Hepatocyte (in vitro differentiated cells): ENCODE measurements around the gene CIP2A. TPM values are rescaled to one million over a fixed set of nuclear protein-coding genes. Genes with fewer than 3 reads are reported as not detected.

Source experiments
- DNase-seq: peaks from one replicate; pipeline ENCODE4 v3.0.0-alpha.2; 2016; ENCODE audit warnings: low spot score
- H2AFZ ChIP-seq: fragments of 200-600 bp; sonication (generic); 2 replicates; pipeline ENCODE4 v1.6.0; 2016; ENCODE audit warnings: antibody characterized with exemption, mild to moderate bottlenecking
- H3K27ac ChIP-seq: fragments of 200-600 bp; sonication (generic); 2 replicates; pipeline ENCODE4 v1.5.1; 2016; ENCODE audit warnings: mild to moderate bottlenecking
- H3K27me3 ChIP-seq: fragments of 200-600 bp; sonication (generic); 2 replicates; pipeline ENCODE4 v1.6.1; 2016
- H3K36me3 ChIP-seq: fragments of 200-600 bp; sonication (generic); replicated peaks from 2 replicates; pipeline ENCODE4 v1.5.1; 2016; ENCODE audit warnings: low read depth; ENCODE audit not compliant: insufficient read depth
- H3K4me1 ChIP-seq: fragments of 200-600 bp; sonication (generic); 2 replicates; pipeline ENCODE4 v1.5.1; 2016; ENCODE audit warnings: mild to moderate bottlenecking, moderate library complexity; ENCODE audit not compliant: insufficient read depth
- H3K4me2 ChIP-seq: fragments of 200-600 bp; sonication (generic); 2 replicates; pipeline ENCODE4 v1.6.0; 2016
- H3K4me3 ChIP-seq: fragments of 200-600 bp; sonication (generic); 2 replicates; pipeline ENCODE4 v1.5.1; 2016; ENCODE audit warnings: mild to moderate bottlenecking
- H3K79me2 ChIP-seq: fragments of 200-600 bp; sonication (generic); 2 replicates; pipeline ENCODE4 v1.6.0; 2017; ENCODE audit warnings: mild to moderate bottlenecking
- H3K9me2 ChIP-seq: fragments of 200-600 bp; sonication (generic); replicated peaks from 2 replicates; pipeline ENCODE4 v1.6.0; 2017; ENCODE audit warnings: mild to moderate bottlenecking; ENCODE audit not compliant: insufficient read depth
- H3K9me3 ChIP-seq: fragments of 200-600 bp; sonication (generic); 2 replicates; pipeline ENCODE4 v1.5.1; 2016; ENCODE audit warnings: low read depth, mild to moderate bottlenecking
- H4K20me1 ChIP-seq: fragments of 200-600 bp; sonication (generic); 2 replicates; pipeline ENCODE4 v1.6.0; 2016; ENCODE audit warnings: mild to moderate bottlenecking; ENCODE audit not compliant: insufficient read depth, poor library complexity, severe bottlenecking
- CTCF ChIP-seq: fragments of 200-600 bp; sonication (generic); IDR thresholded peaks from 2 replicates; pipeline ENCODE4 v1.5.1; 2016; ENCODE audit warnings: antibody characterized with exemption, mild to moderate bottlenecking; ENCODE audit not compliant: poor library complexity
- EZH2 ChIP-seq: fragments of 200-600 bp; sonication (generic); IDR thresholded peaks from 2 replicates; pipeline ENCODE4 v1.6.1; 2016; ENCODE audit warnings: antibody characterized with exemption, mild to moderate bottlenecking, borderline replicate concordance
- EZH2phosphoT487 ChIP-seq: fragments of 200-600 bp; sonication (generic); IDR thresholded peaks from one replicate; pipeline ENCODE4 v1.6.1; 2018; ENCODE audit warnings: antibody characterized with exemption, mild to moderate bottlenecking, low read depth, moderate library complexity; ENCODE audit not compliant: unreplicated experiment, severe bottlenecking
- WGBS: methylation state at CpG from one replicate; pipeline ENCODE4 v1.1.6; 2016; ENCODE audit warnings: low lambda C conversion rate; ENCODE audit errors: missing lambda C conversion rate; 5-methylcytosine and 5-hydroxymethylcytosine counted together
- polyA plus RNA-seq: library from polyadenylated mRNA; unstranded; fragments of >200 nt; fragmentation: Nextera tagmentation; extraction: Ambion mirVana; gene quantifications from 2 replicates; pipeline ENCODE4 v1.2.1, GENCODE V29; 2016
- total RNA-seq: library from RNA; depleted of rRNA; stranded (reverse); fragments of >200 nt; gene quantifications from 2 replicates; pipeline ENCODE4 v1.2.3, GENCODE V29; 2014

Gene CIP2A
- 5.7 and 9.8 TPM in 2 replicates for total RNA-seq
- 3.7 and 4.5 TPM in 2 replicates for polyA plus RNA-seq

- under 1% methylated on average over 58 of the region's 59 CpGs for WGBS
- Histone ChIP-seq H4K20me1 (no peaks in the 10 kb centered on the region), H3K36me3 (no peaks in the 10 kb centered on the region), H3K4me2 (peak within 1 kb of the TSS; percentile 77), H3K9me3 (no peaks in the 10 kb centered on the region), H3K4me1 (peaks cover 16% of the 10 kb centered on the region), H2AFZ (peak within 1 kb of the TSS; percentile 83), H3K79me2 (peaks cover 47% of the 10 kb centered on the region), H3K27ac (peak within 1 kb of the TSS; percentile 95), H3K27me3 (no peaks in the 10 kb centered on the region), H3K4me3 (peak within 1 kb of the TSS; percentile 68), H3K9me2 (no peaks in the 10 kb centered on the region)
- no peak for TF ChIP-seq CTCF
- no peak for TF ChIP-seq EZH2phosphoT487
- TF ChIP-seq EZH2 = no peak
- peak; percentile 96 for DNase-seq
These were observed at the start of gene CIP2A, which contains the start of gene DZIP3 for GRCh38 chr3:108589081-108589997. Gene CIP2A, minus strand, starts transcription at chr3:108589438. Its CDS starts 63 bp downstream, at chr3:108589375. Gene DZIP3, plus strand, starts transcription at chr3:108589722. Its CDS starts 15,685 bp downstream, at chr3:108605407.

GRCh38 chr3:108629974-108630373 lies 40.7 kb upstream of the CIP2A start:
- H3K36me3 ChIP-seq = no peaks in the 10 kb centered on the region
- H3K4me3 ChIP-seq = no peak overlapping the region
- no peaks in the 10 kb centered on the region for H3K4me1 ChIP-seq
- no peaks in the 10 kb centered on the region for H3K9me2 ChIP-seq
- no peaks in the 10 kb centered on the region for H4K20me1 ChIP-seq
- no peak for TF ChIP-seq CTCF
- no peak for TF ChIP-seq EZH2
- no peak for TF ChIP-seq EZH2phosphoT487
- H3K27me3 ChIP-seq = no peaks in the 10 kb centered on the region
- DNase-seq = no peak
- H2AFZ ChIP-seq = no peak overlapping the region
- peak overlapping the region; percentile 8 for H3K4me2 ChIP-seq
- no peak overlapping the region for H3K27ac ChIP-seq
- H3K79me2 ChIP-seq = no peaks in the 10 kb centered on the region
- H3K9me3 ChIP-seq = no peaks in the 10 kb centered on the region
- 79% methylated on average over 1 of the region's 1 CpG for WGBS

GRCh38 chr3:108623504-108623903 lies 34.3 kb upstream of the CIP2A start:
- no peak overlapping the region for H3K4me3 ChIP-seq
- H3K4me2 ChIP-seq = no peak overlapping the region
- no peak for DNase-seq
- no peaks in the 10 kb centered on the region for H3K36me3 ChIP-seq
- no peaks in the 10 kb centered on the region for H4K20me1 ChIP-seq
- H3K9me3 ChIP-seq = no peaks in the 10 kb centered on the region
- no peak for TF ChIP-seq CTCF
- TF ChIP-seq EZH2 = no peak
- TF ChIP-seq EZH2phosphoT487 = no peak
- H3K4me1 ChIP-seq = no peaks in the 10 kb centered on the region
- H3K79me2 ChIP-seq = no peaks in the 10 kb centered on the region
- no peak overlapping the region for H3K27ac ChIP-seq
- no peak overlapping the region for H2AFZ ChIP-seq
- no peaks in the 10 kb centered on the region for H3K9me2 ChIP-seq
- H3K27me3 ChIP-seq = no peaks in the 10 kb centered on the region
- 91% methylated on average over 3 of the region's 3 CpGs for WGBS
